ENCODE measurements around the gene MALSU1. TPM values are rescaled to one million over a fixed set of nuclear protein-coding genes. Genes with fewer than 3 reads are reported as not detected.

Gene MALSU1
- total RNA-seq, 5 donors from 2014 or later (not counting 1 experiment from before 2014, with no cell fraction given) = 29.0 to 39.6 (median 37.9) TPM

DNA sequence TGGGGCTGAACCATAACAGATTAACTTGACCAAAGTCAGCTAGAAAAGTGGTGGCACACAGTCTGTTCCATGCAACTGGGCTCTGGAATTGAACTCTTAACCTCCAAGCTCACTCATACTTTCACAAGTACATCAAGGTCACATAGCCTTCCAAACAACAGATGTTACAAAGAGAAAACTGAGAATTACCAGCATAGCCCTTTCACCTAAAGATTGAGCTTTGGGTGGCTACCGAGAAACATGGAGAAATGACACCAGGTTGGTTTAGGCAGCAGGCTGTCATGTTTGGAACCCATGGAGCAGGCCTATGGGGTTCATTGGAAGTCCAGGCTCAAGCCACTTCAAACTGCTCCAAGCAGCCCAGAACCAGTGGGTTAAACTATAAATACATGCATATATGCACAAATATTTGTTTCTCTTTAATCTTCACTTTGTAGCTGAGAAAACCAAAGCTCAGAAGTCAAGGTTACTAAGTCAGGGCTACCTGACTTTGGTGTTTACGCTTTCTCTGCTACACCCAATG lies 59.1 kb downstream of the MALSU1 start:
- POLR2A ChIA-PET = interaction anchor here in 1 of 2 donors (0.7 kb wide), 1 partner anchor 1311 kb away, joined by 3 read pairs; no protein-coding TSS in a partner anchor
- H3K27me3 ChIP-seq (replicated peaks in 1 of 2; ENCODE audit: control insufficient read depth in 2 of 2, extremely low read depth in 1 of 2, insufficient read depth in 2 of 2, low read length in 1 of 2) = peaks cover 0 to 5% of the 10 kb centered on the region in 2 experiments
- H3K36me3 ChIP-seq (ENCODE audit: control insufficient read depth in 2 of 2, extremely low read depth in 1 of 2, insufficient read depth in 1 of 2, low read length in 1 of 2) = no peaks in the 10 kb centered on the region
- 100% methylated on average over 2 of the region's 2 CpGs for WGBS (ENCODE audit: insufficient coverage)
- H3K9me3 ChIP-seq = no peaks in the 10 kb centered on the region
- H3K4me1 ChIP-seq (ENCODE audit: control insufficient read depth in 1 of 2, extremely low read depth in 1 of 2, insufficient read depth in 2 of 2, low read length in 2 of 2) = peaks cover 2 to 17% of the 10 kb centered on the region in 2 experiments
- CTCF ChIA-PET = interaction anchor here (0.5 to 2.5 kb wide), 20 partner anchors 11 to 353 kb away, joined by 3 to 13 read pairs (median 3); no protein-coding TSS in a partner anchor
- no peak for ATAC-seq (replicated peaks in 1 of 4)
- Mint-ChIP-seq H3K4me3 (no peak overlapping the region), H3K27me3 (peaks cover 5 to 9% of the 10 kb centered on the region in 2 donors), H3K9me3 (no peaks in the 10 kb centered on the region), H3K4me1 (peaks cover 12 to 15% (median 12%) of the 10 kb centered on the region in 3 donors), H3K36me3 (no peaks in the 10 kb centered on the region), H3K27ac (no peak overlapping the region)
- DNase-seq = no peak
- no peak overlapping the region for H3K27ac ChIP-seq (ENCODE audit: low read length)
- H3K4me3 ChIP-seq (ENCODE audit: control insufficient read depth in 1 of 2, extremely low read depth in 1 of 2, low read length in 1 of 2) = no peak overlapping the region

Other genes starting within 250 kb of the MALSU1 start
- 10 to 100 TPM; 20.1 to 26.8 (median 22.4) TPM for gene KLHL7, start 193.6 kb upstream of the MALSU1 start, total RNA-seq
- gene NUP42, start 117.3 kb upstream of the MALSU1 start, total RNA-seq = 10 to 100 TPM; 17.5 to 38.9 (median 31.9) TPM
- gene GPNMB, start 52.6 kb upstream of the MALSU1 start, total RNA-seq = 1 to 10 TPM in 1 of 5 donors, under 1 TPM in 2, not detected in 2; 0.76 to 1.4 (median 0.82) TPM
- 1 to 10 TPM in 1 of 5 donors, under 1 TPM in 3, not detected in 1; 0.46 to 1.9 (median 0.55) TPM for gene IGF2BP3, start 171.2 kb downstream of the MALSU1 start, total RNA-seq
- 100 to 1,000 TPM; 105 to 246 (median 119) TPM for gene TRA2A, start 232.6 kb downstream of the MALSU1 start, total RNA-seq

All from T-cell (primary cell).